ENCODE data around the gene PLAC8.

- TF ChIP-seq CTCF (optimal IDR thresholded peaks at IDR 0.05 in 1 of 3, IDR thresholded peaks at IDR 0.05 in 1 of 3, conservative IDR thresholded peaks at IDR 0.05 in 1 of 3; ENCODE audit: extremely low read depth in 1 of 3, insufficient read depth in 2 of 3, low read length in 3 of 3) (no peak), EZH2 (IDR thresholded peaks at IDR 0.05; ENCODE audit: low read length) (no peak)
Observed at GRCh38 chr4:83146841-83147240, 32.3 kb upstream of the PLAC8 start.

All from keratinocyte (primary cell).